Lung (tissue), 12 donors: ENCODE results near the gene RAB22A. TPM values are rescaled to one million over a fixed set of nuclear protein-coding genes. Genes with fewer than 3 reads are reported as not detected.

Experiments
- ATAC-seq: fragments of 200-7000 bp; cut with Tn5 transposase; one replicate; pipeline ENCODE4 v1.9.1; 2020; ENCODE audit warnings: moderate number of reproducible peaks; ENCODE audit not compliant: insufficient read depth, low FRiP score
- DNase-seq, 3 donors: peaks; one replicate each; pipeline ENCODE4 v3.0.0-alpha.2; 2013 to 2017
- H3K27ac ChIP-seq, 2 donors: one replicate each; pipeline ENCODE4 v1.5.1; 2013; ENCODE audit warnings: mild to moderate bottlenecking in 2 of 2, moderate library complexity in 2 of 2, control low read depth in 1 of 2, inconsistent platforms in 1 of 2, low read depth in 1 of 2, low read length in 1 of 2
- H3K27me3 ChIP-seq, 3 donors: one replicate each; pipeline ENCODE4 v1.5.1; 2013; ENCODE audit warnings: low read length in 2 of 3; ENCODE audit not compliant: control insufficient read depth in 3 of 3, insufficient read depth in 3 of 3
- H3K36me3 ChIP-seq, 4 donors: one replicate each; pipeline ENCODE4 v1.5.1; 2013; ENCODE audit warnings: low read length in 4 of 4, mild to moderate bottlenecking in 1 of 4, moderate library complexity in 1 of 4; ENCODE audit not compliant: control insufficient read depth in 4 of 4, insufficient read depth in 4 of 4
- H3K4me1 ChIP-seq, 5 donors: one replicate each; pipeline ENCODE4 v1.5.1; 2013; ENCODE audit warnings: low read length in 5 of 5, mild to moderate bottlenecking in 2 of 5, moderate library complexity in 1 of 5; ENCODE audit not compliant: control insufficient read depth in 5 of 5, insufficient read depth in 5 of 5
- H3K4me3 ChIP-seq: one replicate; pipeline ENCODE4 v1.5.1; 2013; ENCODE audit warnings: mild to moderate bottlenecking, control low read depth, moderate library complexity
- H3K9ac ChIP-seq, 2 donors: one replicate each; pipeline ENCODE4 v1.5.1; 2013; ENCODE audit warnings: low read length in 2 of 2, control low read depth in 1 of 2; ENCODE audit not compliant: insufficient read depth in 1 of 2
- H3K9me3 ChIP-seq, 4 donors: one replicate each; pipeline ENCODE4 v1.5.1; 2013; ENCODE audit warnings: low read length in 3 of 4, mild to moderate bottlenecking in 1 of 4, moderate library complexity in 1 of 4; ENCODE audit not compliant: control insufficient read depth in 4 of 4, insufficient read depth in 3 of 4
- CTCF ChIP-seq: IDR thresholded peaks from 2 replicates; pipeline ENCODE4 v1.5.1; 2012; ENCODE audit warnings: mild to moderate bottlenecking; ENCODE audit errors: control extremely low read depth, extremely low read depth
- WGBS, 2 donors: extraction: QIAGEN DNeasy Blood & Tissue Kit; methylation state at CpG; one replicate each; pipeline ENCODE4 v1.1.7; 2013; 5-methylcytosine and 5-hydroxymethylcytosine counted together
- polyA plus RNA-seq, 2 donors: library from polyadenylated mRNA; stranded (reverse); fragments of 200-250 nt; gene quantifications; one replicate each; pipeline ENCODE4 v1.2.1, GENCODE V29; 2013
- total RNA-seq, 2 donors: library from RNA; depleted of rRNA in 1 of 2; stranded (reverse); fragments of >200 nt in 1 of 2; gene quantifications; one replicate each; pipeline ENCODE4 v1.2.1, GENCODE V29; 2014 to 2021
- donor health status: control.
- donor health status: control.
- donor health status: Bipolar disorder and iron deficiency.
- donor health status: healthy.
- donor health status: DM: yes; HTN: yes; CAD: no.

RAB22A gene
- total and polyA plus RNA-seq, 4 donors: 6.0 to 25.1 (median 12.8) TPM

DNA sequence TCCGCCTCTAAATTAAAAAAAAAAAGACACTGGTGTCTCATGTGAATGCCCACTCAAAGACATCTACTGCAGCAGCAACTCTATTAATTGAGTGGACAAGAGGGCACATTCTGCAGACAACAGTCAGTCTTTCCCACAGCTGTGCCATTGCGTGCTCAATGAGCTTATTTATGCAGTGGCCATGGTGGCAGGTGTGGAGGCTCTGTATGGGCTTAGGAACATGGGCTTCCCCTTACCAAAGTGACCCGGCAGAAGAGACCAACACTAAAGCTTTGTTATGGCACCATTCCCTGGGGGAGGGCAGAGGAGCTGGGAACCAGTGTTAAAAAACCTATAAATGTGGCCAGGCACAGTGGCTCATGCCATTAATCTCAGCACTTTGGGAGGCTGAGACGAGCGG, 75.3 kb downstream of the RAB22A start:
- Histone ChIP-seq H3K36me3 (no peaks in the 10 kb centered on the region), H3K27me3 (no peaks in the 10 kb centered on the region), H3K4me3 (no peak overlapping the region), H3K4me1 (peaks cover 0 to 2% (median 0%) of the 10 kb centered on the region in 5 donors), H3K27ac (no peak overlapping the region), H3K9me3 (peaks cover 0 to 9% (median 3%) of the 10 kb centered on the region in 4 donors), H3K9ac (no peak overlapping the region)
- WGBS, 2 donors: 85 to 91% methylated on average over 5 of the region's 5 CpGs
- ATAC-seq (no peak), DNase-seq (no peak)
- TF ChIP-seq CTCF: no peak

DNA sequence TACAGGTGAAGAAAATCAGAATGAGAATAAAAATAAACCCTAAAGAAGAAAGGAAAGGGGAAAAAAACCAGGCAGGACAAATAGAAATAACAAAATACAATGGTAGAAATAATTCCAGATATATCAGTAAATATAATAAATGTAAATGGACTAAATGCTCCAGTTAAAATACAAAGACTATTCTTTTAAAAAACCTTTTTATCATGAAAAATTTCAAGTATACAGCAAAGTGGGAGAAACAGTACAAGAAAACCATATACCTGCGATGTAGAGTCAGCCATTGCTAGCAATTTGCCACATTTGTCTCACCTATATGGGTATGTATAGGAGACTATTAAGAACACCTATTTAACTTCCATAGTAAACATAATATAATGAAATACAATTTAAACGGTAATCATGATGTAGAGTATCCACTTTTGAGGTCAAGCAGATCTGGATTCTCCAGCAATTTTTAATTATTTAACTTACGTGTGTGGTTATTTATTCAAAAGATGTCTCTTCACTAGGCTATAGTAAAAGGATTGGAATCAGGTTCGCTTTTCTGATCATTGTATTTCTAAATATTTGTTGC, 78.6 kb downstream of the RAB22A start:
- Histone ChIP-seq H3K9ac (peak overlapping the region in 1 of 2 donors; percentile 9), H3K27me3 (no peaks in the 10 kb centered on the region), H3K36me3 (peaks cover 0 to 5% (median 2%) of the 10 kb centered on the region in 4 donors), H3K4me1 (peaks cover 7 to 21% (median 10%) of the 10 kb centered on the region in 5 donors), H3K27ac (no peak overlapping the region), H3K4me3 (no peak overlapping the region), H3K9me3 (peaks cover 0 to 2% (median 0%) of the 10 kb centered on the region in 4 donors)
- TF ChIP-seq CTCF: no peak
- DNase-seq (no peak), ATAC-seq (no peak)
- 71 to 77% methylated on average over 4 of the region's 4 CpGs for WGBS, 2 donors

GRCh38 chr20:58388882-58389323, 79.4 kb downstream of the RAB22A start, which contains the start of gene VAPB:
Gene VAPB (plus strand): TSS chr20:58389229. CDS start chr20:58389460, 231 bp downstream.
- no peak for TF ChIP-seq CTCF
- peak within 1 kb of the TSS; percentile 99 for H3K4me3 ChIP-seq
- DNase-seq: peak; percentile 96 to 98 (median 97)
- H3K36me3 ChIP-seq: peaks cover 0 to 5% (median 2%) of the 10 kb centered on the region in 4 donors
- peak within 1 kb of the TSS; percentile 77 to 80 for H3K9ac ChIP-seq
- H3K4me1 ChIP-seq: peaks cover 7 to 21% (median 10%) of the 10 kb centered on the region in 5 donors
- ATAC-seq: peak; percentile 98
- no peaks in the 10 kb centered on the region for H3K27me3 ChIP-seq
- 0 to 1% methylated on average over 42 to 51 of the region's 51 CpGs for WGBS, 2 donors
- H3K27ac ChIP-seq: peak within 1 kb of the TSS; percentile 81 to 100
- H3K9me3 ChIP-seq: peaks cover 0 to 2% (median 0%) of the 10 kb centered on the region in 4 donors
